Activated CD4-positive, alpha-beta memory T cell treated with anti-CD3 and anti-CD28 coated beads for 36 hours (primary cell): ENCODE results near the gene CLMP. TPM values are rescaled to one million over a fixed set of nuclear protein-coding genes. Genes with fewer than 3 reads are reported as not detected.

Experiments used
- CTCF ChIA-PET: fragments of 350-600 bp; sonication (Branson Sonifier 250); formaldehyde crosslinking; loops from one replicate; lab custom pipeline; 2021; ENCODE audit warnings: antibody characterized with exemption, inconsistent platforms; lab: Charles Lee
- POLR2A ChIA-PET: fragments of 350-600 bp; sonication (Branson Sonifier 250); formaldehyde crosslinking; loops from one replicate; lab custom pipeline; 2021; ENCODE audit warnings: antibody characterized with exemption; lab: Charles Lee
- DNase-seq: peaks from one replicate; pipeline ENCODE4 v3.0.0-alpha.2; 2020
- H3K27ac Mint-ChIP-seq: one replicate; pipeline ENCODE4 v1.8.0; 2021; ENCODE audit warnings: mixed read lengths
- H3K27me3 Mint-ChIP-seq: one replicate; pipeline ENCODE4 v1.8.0; 2021; ENCODE audit warnings: mixed read lengths
- H3K36me3 Mint-ChIP-seq: one replicate; pipeline ENCODE4 v1.8.0; 2021; ENCODE audit warnings: mixed read lengths
- H3K4me1 Mint-ChIP-seq: one replicate; pipeline ENCODE4 v1.8.0; 2021; ENCODE audit warnings: low read depth, mixed read lengths
- H3K4me3 Mint-ChIP-seq: one replicate; pipeline ENCODE4 v1.8.0; 2021; ENCODE audit warnings: mild to moderate bottlenecking, mixed read lengths
- H3K9me3 Mint-ChIP-seq: one replicate; pipeline ENCODE4 v1.8.0; 2021; ENCODE audit warnings: mixed read lengths
- intact Hi-C: fragments of 100-400 bp; cut with micrococcal nuclease; formaldehyde crosslinking; loops from one replicate; pipeline ENCODE4 v1.15.1; 2023
- total RNA-seq, 2 experiments: library from RNA; stranded (reverse); gene quantifications; one replicate each; pipeline ENCODE4 v1.2.3, GENCODE V29; 2021

CLMP gene
- total RNA-seq, 2 experiments from 2014 or later: 0.31 to 0.44 TPM

DNA sequence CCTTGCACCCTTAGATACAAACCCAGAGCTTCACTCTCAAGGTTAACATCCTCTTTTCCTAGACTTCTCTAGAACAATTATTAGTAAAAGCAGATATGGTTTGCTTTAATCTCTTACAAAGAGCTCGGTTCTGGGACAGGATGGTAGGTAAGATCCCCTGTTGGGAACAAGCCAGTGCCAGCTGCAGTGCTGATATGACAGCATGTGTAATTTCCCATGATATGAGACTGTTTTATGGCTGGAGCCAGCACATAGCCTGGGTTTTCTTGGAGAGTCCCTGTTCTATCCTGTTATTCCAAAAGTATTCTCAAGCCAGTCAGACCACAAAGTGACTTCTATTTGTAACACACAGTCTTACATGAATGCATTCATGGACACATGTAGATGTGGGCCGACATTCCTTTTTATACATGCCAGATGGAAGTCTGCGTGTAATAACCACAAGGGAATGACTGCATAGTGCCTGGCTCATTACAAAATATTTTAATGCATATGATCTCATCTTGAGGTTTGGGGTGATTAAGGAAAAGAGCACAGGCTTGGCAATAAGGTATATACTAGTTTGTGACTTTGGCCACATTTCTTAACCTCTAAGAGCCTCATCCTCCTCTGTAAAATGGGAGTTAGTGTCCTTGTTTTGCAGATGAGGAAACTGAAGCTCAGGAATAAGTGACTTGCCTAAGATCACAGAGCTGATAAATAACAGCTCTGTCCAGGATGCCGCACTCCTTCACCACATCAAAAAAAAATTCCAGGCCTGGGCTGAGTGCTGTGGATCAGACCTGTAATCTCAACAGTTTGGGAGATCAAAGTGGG is 21.8 kb downstream of the CLMP start:
- H3K36me3 Mint-ChIP-seq: no peaks in the 10 kb centered on the region
- no peaks in the 10 kb centered on the region for H3K27me3 Mint-ChIP-seq
- H3K4me1 Mint-ChIP-seq: no peaks in the 10 kb centered on the region
- no peak for DNase-seq
- no peaks in the 10 kb centered on the region for H3K9me3 Mint-ChIP-seq
- H3K27ac Mint-ChIP-seq: no peak overlapping the region
- ChIA-PET CTCF (interaction anchor here (1.0 to 1.2 kb wide), 2 partner anchors 70 to 74 kb away, joined by 3 to 6 read pairs; no protein-coding TSS in a partner anchor), POLR2A (no interaction called here)
- intact Hi-C loops: no loop called here
- H3K4me3 Mint-ChIP-seq: no peak overlapping the region

DNA sequence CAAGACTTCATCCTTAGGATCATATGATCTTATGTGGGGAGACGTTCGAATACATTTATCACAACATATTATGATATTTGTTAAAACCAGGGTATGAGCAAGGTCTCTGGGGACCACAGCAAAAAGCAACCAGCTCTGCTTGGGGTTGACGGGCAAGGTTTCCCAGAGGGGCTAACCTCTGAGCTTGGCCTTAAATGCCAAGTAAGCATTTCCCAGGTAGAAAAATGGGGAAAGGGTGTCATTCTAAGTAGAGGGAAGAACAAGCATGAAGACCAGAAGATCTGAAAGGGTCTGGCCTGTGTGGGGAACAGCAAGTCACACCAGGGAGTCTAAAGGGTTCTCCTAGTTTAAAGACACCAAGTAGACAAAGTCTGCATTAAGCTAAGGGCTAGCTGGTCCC is 24.1 kb downstream of the CLMP start:
- CTCF ChIA-PET: interaction anchor here (2.4 kb wide), 1 partner anchor 76 kb away, joined by 9 read pairs; no protein-coding TSS in a partner anchor
- Mint-ChIP-seq H3K4me1 (no peaks in the 10 kb centered on the region), H3K36me3 (no peaks in the 10 kb centered on the region), H3K27me3 (no peaks in the 10 kb centered on the region), H3K4me3 (no peak overlapping the region), H3K9me3 (no peaks in the 10 kb centered on the region), H3K27ac (no peak overlapping the region)
- no peak for DNase-seq
- POLR2A ChIA-PET: no interaction called here
- intact Hi-C loops: no loop called here

DNA sequence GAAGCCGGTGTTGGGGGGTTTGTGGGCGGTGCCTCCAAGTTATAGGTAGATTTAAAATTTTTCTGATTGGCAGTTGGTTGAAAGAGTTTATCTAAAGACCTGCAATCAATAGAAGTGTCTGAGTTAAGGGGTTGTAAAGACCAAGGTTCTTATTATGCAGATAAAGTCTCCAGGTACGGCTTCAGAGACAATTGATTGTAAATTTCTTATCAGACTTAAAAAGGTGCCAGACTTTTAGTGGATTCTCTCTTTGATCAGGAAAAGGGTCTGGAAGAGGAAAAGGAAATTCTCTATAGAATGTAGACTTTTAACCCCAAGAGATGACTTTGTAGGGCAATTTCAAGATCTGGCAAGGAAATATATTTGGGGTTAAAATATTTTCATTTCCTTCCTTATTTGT is 25.2 kb downstream of the CLMP start:
- no peak for DNase-seq
- Mint-ChIP-seq H3K27ac (no peak overlapping the region), H3K4me3 (no peak overlapping the region), H3K4me1 (no peaks in the 10 kb centered on the region), H3K36me3 (no peaks in the 10 kb centered on the region), H3K9me3 (no peaks in the 10 kb centered on the region), H3K27me3 (no peaks in the 10 kb centered on the region)
- POLR2A ChIA-PET: no interaction called here
- intact Hi-C loops: loop anchor here (10.0 kb wide), 1 partner anchor 55 kb away; no protein-coding TSS in a partner anchor
- CTCF ChIA-PET: interaction anchor here (2.4 kb wide), 1 partner anchor 77 kb away, joined by 9 read pairs; no protein-coding TSS in a partner anchor

DNA sequence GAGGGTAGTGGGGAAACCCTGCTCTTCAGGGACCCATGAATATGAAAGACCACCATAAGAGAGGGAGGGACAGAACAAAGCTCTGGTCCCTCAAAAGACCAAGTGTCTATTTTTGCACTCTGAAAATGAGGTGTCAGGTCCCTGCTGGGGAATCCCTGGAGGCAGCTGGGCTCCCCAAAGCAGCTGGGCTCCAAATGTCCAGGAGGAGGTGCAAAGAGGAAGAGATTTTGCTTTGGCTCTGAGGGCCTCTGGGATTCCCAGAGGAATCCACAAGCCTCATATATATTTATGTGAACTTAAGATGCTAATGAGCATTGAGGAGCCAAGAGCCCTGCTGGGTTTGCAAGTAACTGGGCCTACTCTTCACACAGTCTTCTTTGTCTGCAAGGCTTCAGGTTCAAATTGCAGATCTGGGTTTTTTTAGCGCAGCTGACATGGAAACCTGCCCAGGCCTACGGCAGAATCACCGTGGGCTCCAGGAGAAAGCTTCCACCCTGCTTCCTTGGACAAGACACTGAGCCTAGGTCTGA is 26.0 kb downstream of the CLMP start:
- Mint-ChIP-seq H3K9me3 (no peaks in the 10 kb centered on the region), H3K4me3 (no peak overlapping the region), H3K4me1 (no peaks in the 10 kb centered on the region), H3K27me3 (no peaks in the 10 kb centered on the region), H3K36me3 (no peaks in the 10 kb centered on the region), H3K27ac (no peak overlapping the region)
- ChIA-PET POLR2A (no interaction called here), CTCF (interaction anchor here (2.4 kb wide), 1 partner anchor 78 kb away, joined by 9 read pairs; no protein-coding TSS in a partner anchor)
- no peak for DNase-seq
- intact Hi-C loops: loop anchor here (10.0 kb wide), 1 partner anchor 54 kb away; no protein-coding TSS in a partner anchor

DNA sequence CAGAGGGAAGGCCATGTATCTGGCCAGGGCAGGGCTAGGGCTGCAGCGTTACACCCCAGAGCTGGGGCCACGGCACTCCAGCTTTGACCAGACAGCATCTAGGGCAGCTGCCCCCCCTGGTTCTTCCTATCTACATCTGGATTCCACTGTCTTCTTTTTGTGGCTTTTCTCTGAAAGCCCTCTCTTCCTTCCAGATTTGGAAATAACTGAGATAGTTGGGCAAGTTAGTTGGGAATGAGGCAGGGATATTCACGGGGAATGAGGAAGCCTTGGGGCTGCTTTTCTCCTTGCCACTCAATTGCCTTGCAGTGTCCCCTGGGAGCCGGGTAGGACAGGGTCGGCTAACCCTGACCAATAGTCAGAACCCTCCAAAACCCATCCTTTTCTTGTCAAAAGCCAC is 26.8 kb downstream of the CLMP start:
- no peak overlapping the region for H3K4me3 Mint-ChIP-seq
- H3K27me3 Mint-ChIP-seq: no peaks in the 10 kb centered on the region
- no peaks in the 10 kb centered on the region for H3K36me3 Mint-ChIP-seq
- ChIA-PET CTCF (interaction anchor here (4.4 kb wide), 1 partner anchor 78 kb away, joined by 32 read pairs; no protein-coding TSS in a partner anchor), POLR2A (no interaction called here)
- DNase-seq: no peak
- H3K27ac Mint-ChIP-seq: no peak overlapping the region
- no peaks in the 10 kb centered on the region for H3K4me1 Mint-ChIP-seq
- intact Hi-C loops: loop anchor here (10.0 kb wide), 1 partner anchor 53 kb away; no protein-coding TSS in a partner anchor
- H3K9me3 Mint-ChIP-seq: no peaks in the 10 kb centered on the region

DNA sequence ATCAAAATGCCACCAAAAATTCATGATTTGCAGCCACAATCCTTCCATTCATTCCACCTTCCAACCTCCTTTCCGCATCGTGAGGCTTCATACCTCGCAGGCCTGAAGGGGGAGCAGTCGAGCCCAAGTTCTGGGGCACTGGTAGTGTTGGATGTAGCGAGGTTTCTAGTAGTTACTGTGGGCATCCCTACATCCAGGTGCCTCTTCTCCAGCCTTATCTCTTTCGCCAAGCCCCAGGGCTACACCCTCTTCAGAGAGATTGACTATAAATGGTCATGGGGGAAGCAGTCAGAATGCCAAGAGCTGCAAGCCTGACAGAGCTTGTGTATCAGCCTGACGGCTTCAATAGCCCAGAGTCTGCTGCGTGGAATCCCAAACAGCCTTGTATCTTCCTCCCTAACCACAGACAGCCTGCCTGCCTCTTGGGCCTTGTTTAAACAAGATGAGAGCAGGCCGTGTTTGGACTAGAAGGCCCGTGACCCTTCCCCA is 28.9 kb downstream of the CLMP start:
- DNase-seq: peak; percentile 38
- H3K4me3 Mint-ChIP-seq: no peak overlapping the region
- POLR2A ChIA-PET: no interaction called here
- H3K27me3 Mint-ChIP-seq: no peaks in the 10 kb centered on the region
- no peaks in the 10 kb centered on the region for H3K4me1 Mint-ChIP-seq
- H3K36me3 Mint-ChIP-seq: no peaks in the 10 kb centered on the region
- no peaks in the 10 kb centered on the region for H3K9me3 Mint-ChIP-seq
- no peak overlapping the region for H3K27ac Mint-ChIP-seq
- intact Hi-C loops: loop anchor here (10.0 kb wide), 1 partner anchor 51 kb away; no protein-coding TSS in a partner anchor
- CTCF ChIA-PET: interaction anchor here (0.7 to 4.4 kb wide), 8 partner anchors 13 to 95 kb away, joined by 3 to 32 read pairs (median 4); no protein-coding TSS in a partner anchor

DNA sequence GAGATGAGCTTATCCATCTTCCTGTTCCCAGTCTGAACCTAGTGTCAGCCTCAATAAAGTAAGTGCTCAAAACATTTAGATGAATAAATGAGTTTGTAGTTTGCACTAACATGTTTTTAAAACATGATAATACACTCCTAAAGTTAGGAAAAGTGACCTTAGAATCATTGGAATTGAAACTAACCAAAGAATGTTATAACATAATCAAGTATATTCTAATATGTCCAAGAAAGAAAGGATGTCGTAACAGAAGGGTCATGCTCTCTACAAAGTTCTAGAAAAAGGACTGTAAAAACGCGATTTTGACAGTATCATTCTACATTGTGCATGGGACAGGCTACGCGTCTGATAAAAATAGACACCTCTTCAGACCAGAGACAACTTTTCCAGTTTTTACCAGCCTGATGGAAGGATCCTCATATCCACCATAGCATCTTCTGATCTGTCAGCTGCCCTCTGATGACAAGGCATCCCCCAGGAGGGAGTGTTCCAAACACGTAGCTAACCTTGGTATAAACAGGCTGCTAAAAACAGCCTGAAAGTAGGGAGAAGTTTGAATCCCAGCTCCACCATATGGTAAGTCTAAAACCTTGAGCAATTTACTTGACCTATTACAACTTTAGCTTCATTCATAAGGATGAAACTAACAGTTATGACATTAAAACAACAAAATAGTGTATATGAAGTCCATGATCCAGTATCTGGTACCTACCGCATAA is 30.2 kb downstream of the CLMP start:
- Mint-ChIP-seq H3K27me3 (no peaks in the 10 kb centered on the region), H3K4me1 (peaks cover under 1% of the 10 kb centered on the region), H3K27ac (no peak overlapping the region), H3K4me3 (no peak overlapping the region), H3K9me3 (no peaks in the 10 kb centered on the region), H3K36me3 (no peaks in the 10 kb centered on the region)
- POLR2A ChIA-PET: no interaction called here
- DNase-seq: no peak
- CTCF ChIA-PET: interaction anchor here (0.6 to 4.4 kb wide), 5 partner anchors 12 to 412 kb away, joined by 3 to 32 read pairs (median 6); no protein-coding TSS in a partner anchor
- intact Hi-C loops: loop anchor here (2.0 to 10.0 kb wide), 2 partner anchors 50 to 82 kb away; no protein-coding TSS in a partner anchor

DNA sequence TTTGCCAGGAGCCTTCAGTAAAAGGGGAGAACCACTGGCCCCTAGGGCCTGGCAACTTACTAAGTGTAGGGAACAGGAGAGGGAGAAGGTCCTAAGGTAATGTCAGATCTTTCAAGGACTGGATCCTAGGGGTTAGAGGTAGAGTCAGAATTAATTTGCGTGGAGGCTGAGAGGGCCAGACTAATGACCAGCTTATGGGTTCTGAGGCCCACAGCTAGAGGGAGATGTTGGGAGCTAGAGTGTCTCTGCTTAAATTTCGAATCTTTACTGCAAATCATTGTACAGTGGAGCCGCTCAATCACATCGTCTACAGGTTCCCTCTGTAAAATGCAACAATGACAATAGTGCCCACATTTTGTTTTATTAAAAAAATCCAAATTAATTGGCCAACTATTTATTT is 31.4 kb downstream of the CLMP start:
- H3K27me3 Mint-ChIP-seq: peaks cover 4% of the 10 kb centered on the region
- H3K4me3 Mint-ChIP-seq: no peak overlapping the region
- POLR2A ChIA-PET: no interaction called here
- no peak for DNase-seq
- no peak overlapping the region for H3K27ac Mint-ChIP-seq
- CTCF ChIA-PET: interaction anchor here (1.0 to 4.4 kb wide), 3 partner anchors 72 to 84 kb away, joined by 5 to 32 read pairs (median 15); no protein-coding TSS in a partner anchor
- no peaks in the 10 kb centered on the region for H3K9me3 Mint-ChIP-seq
- peaks cover 12% of the 10 kb centered on the region for H3K4me1 Mint-ChIP-seq
- H3K36me3 Mint-ChIP-seq: no peaks in the 10 kb centered on the region
- intact Hi-C loops: loop anchor here (2.0 to 10.0 kb wide), 2 partner anchors 49 to 83 kb away; no protein-coding TSS in a partner anchor

DNA sequence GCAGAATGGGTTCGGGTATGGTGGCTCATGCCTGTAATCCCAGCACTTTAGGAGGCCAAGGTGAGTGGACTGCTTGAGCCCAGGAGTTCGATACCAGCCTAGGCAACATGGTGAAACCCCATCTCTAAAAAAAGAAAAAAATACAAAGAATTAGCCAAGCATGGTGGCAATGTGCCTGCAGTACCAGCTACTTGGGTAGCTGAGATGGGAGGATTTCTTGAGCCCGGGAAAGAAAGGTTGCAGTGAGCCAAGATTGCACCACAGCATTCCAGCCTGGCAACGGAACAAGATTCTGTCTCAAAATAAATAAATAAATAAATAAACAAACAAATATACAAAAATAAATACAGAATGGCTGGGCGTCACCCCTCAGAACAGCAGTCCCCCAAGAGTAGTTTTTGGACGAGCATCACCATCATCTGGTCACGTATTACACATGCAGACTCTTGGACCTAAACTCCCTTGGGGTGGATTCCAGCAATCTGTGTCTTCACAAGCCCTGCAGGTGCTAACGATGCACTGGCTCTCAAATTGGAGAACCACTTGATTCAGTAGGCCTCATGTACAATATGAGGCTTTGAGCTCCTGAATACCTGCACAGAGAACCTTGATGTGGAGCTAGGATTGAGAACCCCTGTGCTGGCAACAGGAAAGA is 33.5 kb downstream of the CLMP start:
- CTCF ChIA-PET: interaction anchor here (1.6 to 3.4 kb wide), 2 partner anchors 86 to 100 kb away, joined by 6 to 15 read pairs; no protein-coding TSS in a partner anchor
- intact Hi-C loops: loop anchor here (10.0 kb wide), 1 partner anchor 47 kb away; no protein-coding TSS in a partner anchor
- Mint-ChIP-seq H3K4me1 (peaks cover 12% of the 10 kb centered on the region), H3K4me3 (no peak overlapping the region), H3K36me3 (no peaks in the 10 kb centered on the region), H3K27me3 (peaks cover 4% of the 10 kb centered on the region), H3K27ac (no peak overlapping the region), H3K9me3 (no peaks in the 10 kb centered on the region)
- POLR2A ChIA-PET: interaction anchor here (0.6 kb wide), 1 partner anchor 891 kb away, joined by 8 read pairs; no protein-coding TSS in a partner anchor
- DNase-seq: no peak

DNA sequence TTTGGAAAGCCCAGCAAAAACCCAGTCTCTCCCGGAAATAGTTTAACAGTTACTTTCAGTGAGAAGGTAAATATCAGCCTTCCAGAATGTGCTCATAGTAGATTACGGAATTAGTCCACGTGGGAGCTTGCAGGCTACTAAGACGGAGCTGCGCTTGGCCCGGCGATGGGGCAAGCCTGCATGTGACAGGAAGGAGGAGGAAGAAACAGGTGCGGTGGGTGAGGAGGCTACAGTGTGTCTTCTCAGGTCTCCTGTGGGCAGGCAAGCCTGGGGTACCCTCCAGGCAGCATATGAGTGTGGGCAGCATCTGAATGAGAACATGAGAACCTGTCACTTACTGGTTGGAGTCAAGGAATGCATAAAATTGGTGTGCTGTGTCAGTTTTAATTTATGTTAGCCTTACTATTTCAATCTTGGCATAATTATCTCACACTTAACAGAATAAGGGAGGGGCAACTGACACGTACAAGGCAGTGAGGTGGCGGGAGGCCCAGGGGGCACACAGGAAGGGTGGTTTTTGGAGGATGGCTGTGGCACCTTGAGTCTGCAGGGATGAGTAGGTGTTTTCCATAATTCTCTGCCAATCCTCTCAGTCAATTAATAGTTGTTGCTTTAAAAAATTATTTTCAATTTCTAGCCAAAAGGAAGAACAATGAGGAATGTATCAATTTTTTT is 35.7 kb downstream of the CLMP start:
- ChIA-PET CTCF (no interaction called here), POLR2A (no interaction called here)
- no peak overlapping the region for H3K4me3 Mint-ChIP-seq
- DNase-seq: peak; percentile 44
- H3K4me1 Mint-ChIP-seq: peaks cover 12% of the 10 kb centered on the region
- H3K36me3 Mint-ChIP-seq: no peaks in the 10 kb centered on the region
- peaks cover 11% of the 10 kb centered on the region for H3K27me3 Mint-ChIP-seq
- H3K9me3 Mint-ChIP-seq: no peaks in the 10 kb centered on the region
- intact Hi-C loops: no loop called here
- H3K27ac Mint-ChIP-seq: no peak overlapping the region
